Mesothelial cell of epicardium (in vitro differentiated cells): ENCODE data around the gene IL17RB. TPM values are rescaled to one million over a fixed set of nuclear protein-coding genes. Genes with fewer than 3 reads are reported as not detected.

Experiments used
- DNase-seq, 2 experiments: peaks; one replicate each; pipeline ENCODE4 v3.0.0; 2021; ENCODE audit warnings: low spot score in 2 of 2; ENCODE audit not compliant: unreplicated experiment in 2 of 2
- H3K27ac Mint-ChIP-seq: 2 replicates; pipeline ENCODE4 v1.8.0; 2021; ENCODE audit warnings: mixed read lengths
- H3K27me3 Mint-ChIP-seq: 2 replicates; pipeline ENCODE4 v1.8.0; 2021; ENCODE audit warnings: low read depth, mixed read lengths
- H3K36me3 Mint-ChIP-seq: 2 replicates; pipeline ENCODE4 v1.8.0; 2021; ENCODE audit warnings: mixed read lengths
- H3K4me1 Mint-ChIP-seq: 2 replicates; pipeline ENCODE4 v1.8.0; 2021; ENCODE audit warnings: mixed read lengths
- H3K4me3 Mint-ChIP-seq: 2 replicates; pipeline ENCODE4 v1.8.0; 2021; ENCODE audit warnings: mild to moderate bottlenecking, moderate library complexity, mixed read lengths
- H3K9me3 Mint-ChIP-seq: 2 replicates; pipeline ENCODE4 v1.8.0; 2021; ENCODE audit warnings: mixed read lengths
- total RNA-seq: library from RNA; stranded (reverse); gene quantifications from 3 replicates; pipeline ENCODE4 v1.2.1, GENCODE V29; 2021
- TF ChIP-seq, protein P1 (sequence below): fragments of 200-600 bp; sonication (generic); IDR thresholded peaks from one replicate; pipeline ENCODE4 v1.5.0; 2021; ENCODE audit warnings: antibody characterized with exemption; ENCODE audit not compliant: unreplicated experiment

The IL17RB gene
- total RNA-seq, 1 donor from 2014 or later: 1.4 TPM

DNA sequence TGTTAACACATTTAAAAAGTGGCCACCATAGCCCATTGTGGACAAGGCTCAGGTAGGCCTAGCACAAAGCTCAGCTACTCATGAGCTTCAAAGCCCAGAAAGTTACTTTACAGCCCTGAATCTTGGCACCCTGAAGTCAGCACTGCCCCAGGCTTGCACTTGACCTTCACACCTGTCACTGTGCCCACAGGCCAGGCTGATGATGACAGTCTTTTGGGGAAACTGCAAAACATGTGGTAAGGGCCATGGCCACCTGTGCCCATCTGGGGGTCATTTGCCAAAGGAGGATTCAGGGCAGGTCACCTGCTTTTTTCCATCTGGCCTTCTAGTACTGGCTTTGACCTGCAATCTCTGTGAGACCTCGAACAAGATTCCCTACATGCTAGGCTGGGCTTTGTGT is 11.1 kb upstream of the IL17RB start:
- Mint-ChIP-seq H3K4me1 (no peaks in the 10 kb centered on the region), H3K36me3 (no peaks in the 10 kb centered on the region), H3K9me3 (no peaks in the 10 kb centered on the region), H3K27ac (no peak overlapping the region), H3K4me3 (no peak overlapping the region), H3K27me3 (no peaks in the 10 kb centered on the region)
- TF ChIP-seq, protein P1, sequence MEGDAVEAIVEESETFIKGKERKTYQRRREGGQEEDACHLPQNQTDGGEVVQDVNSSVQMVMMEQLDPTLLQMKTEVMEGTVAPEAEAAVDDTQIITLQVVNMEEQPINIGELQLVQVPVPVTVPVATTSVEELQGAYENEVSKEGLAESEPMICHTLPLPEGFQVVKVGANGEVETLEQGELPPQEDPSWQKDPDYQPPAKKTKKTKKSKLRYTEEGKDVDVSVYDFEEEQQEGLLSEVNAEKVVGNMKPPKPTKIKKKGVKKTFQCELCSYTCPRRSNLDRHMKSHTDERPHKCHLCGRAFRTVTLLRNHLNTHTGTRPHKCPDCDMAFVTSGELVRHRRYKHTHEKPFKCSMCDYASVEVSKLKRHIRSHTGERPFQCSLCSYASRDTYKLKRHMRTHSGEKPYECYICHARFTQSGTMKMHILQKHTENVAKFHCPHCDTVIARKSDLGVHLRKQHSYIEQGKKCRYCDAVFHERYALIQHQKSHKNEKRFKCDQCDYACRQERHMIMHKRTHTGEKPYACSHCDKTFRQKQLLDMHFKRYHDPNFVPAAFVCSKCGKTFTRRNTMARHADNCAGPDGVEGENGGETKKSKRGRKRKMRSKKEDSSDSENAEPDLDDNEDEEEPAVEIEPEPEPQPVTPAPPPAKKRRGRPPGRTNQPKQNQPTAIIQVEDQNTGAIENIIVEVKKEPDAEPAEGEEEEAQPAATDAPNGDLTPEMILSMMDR: no peak
- DNase-seq: no peak

DNA sequence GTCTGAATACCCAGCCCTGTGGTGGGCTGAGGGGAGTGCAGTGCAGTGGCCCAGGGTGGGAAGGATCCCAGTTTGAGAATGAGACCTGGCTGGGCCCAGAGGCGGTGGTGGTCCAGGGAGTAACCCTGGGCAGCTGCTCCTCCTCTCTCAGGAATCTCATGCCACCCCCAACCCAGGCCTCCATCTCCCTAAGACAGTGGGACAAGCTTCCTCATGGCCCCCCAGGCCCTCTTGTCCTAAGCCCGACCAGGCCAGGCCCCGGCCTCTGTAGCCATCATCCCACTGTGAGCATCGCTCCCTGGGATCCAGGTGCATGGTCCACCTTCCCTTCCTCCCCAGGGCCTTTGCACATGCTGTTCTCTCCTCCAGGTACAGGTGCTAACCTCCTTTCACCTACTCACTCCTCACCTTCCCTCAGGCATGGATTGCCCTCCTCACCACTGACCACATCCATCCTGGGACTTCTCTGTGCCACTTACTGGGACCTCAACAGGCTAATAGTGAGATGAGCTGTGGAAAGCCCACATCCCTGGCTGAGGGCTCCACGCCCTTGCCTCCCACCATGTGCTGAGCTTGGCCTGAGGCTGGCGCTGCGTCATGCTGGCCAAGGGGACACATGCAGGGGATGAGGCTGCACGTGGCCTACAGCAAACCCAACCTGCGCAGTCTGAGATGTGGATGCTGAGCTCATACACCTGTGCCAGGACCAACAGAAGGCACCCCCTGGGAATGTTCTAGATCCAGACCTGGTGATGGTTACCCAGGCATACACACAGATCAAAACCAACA is 10.1 kb upstream of the IL17RB start:
- Mint-ChIP-seq H3K9me3 (no peaks in the 10 kb centered on the region), H3K36me3 (no peaks in the 10 kb centered on the region), H3K4me1 (no peaks in the 10 kb centered on the region), H3K27ac (no peak overlapping the region), H3K27me3 (no peaks in the 10 kb centered on the region), H3K4me3 (no peak overlapping the region)
- TF ChIP-seq, protein P1: no peak
- DNase-seq: no peak

DNA sequence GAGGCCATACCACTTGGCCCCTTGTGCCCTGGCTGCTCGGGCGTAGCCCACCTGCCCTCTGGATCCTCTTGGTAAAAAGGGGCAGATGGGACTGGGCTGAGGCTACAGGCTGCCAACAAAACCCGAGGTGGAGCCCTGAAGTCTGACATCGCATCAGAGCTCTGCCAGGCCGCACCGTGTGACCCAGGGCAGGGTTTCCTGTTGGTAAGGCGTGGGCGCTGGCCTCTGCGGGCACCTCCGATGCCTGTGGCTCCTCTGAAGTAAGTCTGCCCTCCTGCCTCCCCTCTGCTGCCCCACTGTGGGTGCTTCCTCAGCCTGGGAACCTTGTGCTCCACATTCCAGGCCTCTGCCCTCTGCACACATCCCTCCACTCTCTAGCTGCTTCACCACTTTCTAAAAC is 9.0 kb upstream of the IL17RB start:
- no peak for DNase-seq
- Mint-ChIP-seq H3K4me1 (peaks cover 1% of the 10 kb centered on the region), H3K27me3 (no peaks in the 10 kb centered on the region), H3K36me3 (no peaks in the 10 kb centered on the region), H3K4me3 (no peak overlapping the region), H3K9me3 (no peaks in the 10 kb centered on the region), H3K27ac (no peak overlapping the region)
- TF ChIP-seq, protein P1: no peak

DNA sequence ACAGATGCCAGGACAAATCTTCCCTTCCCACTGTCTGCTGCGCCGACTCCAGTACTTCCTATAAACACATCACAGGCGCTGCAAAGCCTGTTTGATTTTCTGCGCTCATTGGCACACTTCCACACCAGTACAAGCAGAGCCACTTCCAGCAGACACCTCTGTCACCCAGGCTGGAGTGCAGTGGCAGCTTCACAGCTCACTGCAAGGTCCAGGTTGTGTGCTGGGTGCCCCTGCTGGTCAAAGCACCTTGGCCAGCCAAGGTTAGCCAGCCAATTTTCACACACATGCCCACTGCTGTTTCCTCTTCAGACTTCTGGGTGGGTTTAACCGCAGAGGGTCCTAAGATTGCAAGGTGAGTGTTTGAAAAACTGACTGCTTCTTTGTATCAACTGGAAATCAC is 5.1 kb upstream of the IL17RB start:
- peaks cover 13% of the 10 kb centered on the region for H3K4me1 Mint-ChIP-seq
- no peaks in the 10 kb centered on the region for H3K9me3 Mint-ChIP-seq
- H3K27ac Mint-ChIP-seq: no peak overlapping the region
- H3K27me3 Mint-ChIP-seq: peaks cover 9% of the 10 kb centered on the region
- no peak for DNase-seq
- H3K4me3 Mint-ChIP-seq: no peak overlapping the region
- no peaks in the 10 kb centered on the region for H3K36me3 Mint-ChIP-seq
- TF ChIP-seq, protein P1: no peak

DNA sequence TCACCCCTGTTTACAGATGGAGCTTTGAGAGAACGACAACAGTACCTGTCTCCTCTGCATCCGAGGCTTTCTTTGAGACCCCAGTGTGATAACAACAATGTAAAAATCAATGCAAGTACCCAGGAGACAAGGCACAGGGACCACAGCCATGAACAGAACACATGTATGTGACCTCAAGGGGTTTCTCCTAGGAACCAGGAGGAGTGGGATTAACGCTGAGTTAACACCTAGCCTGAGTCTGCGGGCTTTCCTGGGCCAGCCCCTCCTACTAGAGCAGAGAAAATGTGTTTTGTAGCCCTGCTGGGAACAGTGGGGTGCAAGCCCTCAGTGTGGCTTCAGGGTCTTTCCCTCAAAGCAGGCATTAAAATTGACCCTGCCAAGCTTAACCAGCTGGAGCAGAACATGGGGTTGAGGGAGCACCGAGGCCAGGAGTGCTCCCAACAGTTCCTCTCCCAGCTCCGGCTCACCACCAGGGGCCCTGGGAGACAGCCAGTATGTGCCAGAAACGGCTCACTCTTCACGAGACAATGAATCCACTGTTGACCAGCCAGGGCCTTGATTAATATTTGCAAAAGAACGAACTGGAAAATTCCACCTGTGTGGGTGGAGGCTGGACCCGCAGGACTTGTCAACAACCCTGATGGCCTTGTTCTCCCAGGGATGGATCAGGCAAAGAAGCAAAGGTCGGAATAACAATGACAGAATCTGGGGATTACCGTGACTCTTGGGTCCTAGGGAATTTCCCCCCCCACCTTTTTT is 3.8 kb upstream of the IL17RB start:
- Mint-ChIP-seq H3K36me3 (no peaks in the 10 kb centered on the region), H3K27ac (no peak overlapping the region), H3K9me3 (no peaks in the 10 kb centered on the region), H3K4me3 (no peak overlapping the region), H3K27me3 (peaks cover 21% of the 10 kb centered on the region), H3K4me1 (peaks cover 15% of the 10 kb centered on the region)
- DNase-seq: no peak
- TF ChIP-seq, protein P1: no peak
